Lower leg skin (tissue), 3 donors: ENCODE measurements around the gene NKAIN1.

Experiments
- CTCF ChIP-seq, 3 donors: fragments of 450-650 bp; IDR thresholded peaks; one replicate each; pipeline ENCODE4 v1.5.1; 2016; ENCODE audit warnings: antibody characterized with exemption in 3 of 3, mild to moderate bottlenecking in 3 of 3, moderate library complexity in 2 of 3
- POLR2A ChIP-seq, 2 donors: fragments of 450-650 bp; IDR thresholded peaks; one replicate each; pipeline ENCODE4 v1.6.1; 2016 to 2017; ENCODE audit warnings: antibody characterized with exemption in 2 of 2, mild to moderate bottlenecking in 1 of 2, moderate library complexity in 1 of 2

GRCh38 chr1:31216016-31216415 lies 23.7 kb downstream of the NKAIN1 start:
- no peak for TF ChIP-seq CTCF (IDR thresholded peaks at IDR 0.05)
- no peak for TF ChIP-seq POLR2A (IDR thresholded peaks at IDR 0.05)
